ENCODE measurements around the gene SERPINB3.
"Not testable (repeated sequence)": the region's sequence is repeated elsewhere in the genome, so short reads cannot be mapped to it uniquely, and the experiment has no call there.

Gene SERPINB3

DNA sequence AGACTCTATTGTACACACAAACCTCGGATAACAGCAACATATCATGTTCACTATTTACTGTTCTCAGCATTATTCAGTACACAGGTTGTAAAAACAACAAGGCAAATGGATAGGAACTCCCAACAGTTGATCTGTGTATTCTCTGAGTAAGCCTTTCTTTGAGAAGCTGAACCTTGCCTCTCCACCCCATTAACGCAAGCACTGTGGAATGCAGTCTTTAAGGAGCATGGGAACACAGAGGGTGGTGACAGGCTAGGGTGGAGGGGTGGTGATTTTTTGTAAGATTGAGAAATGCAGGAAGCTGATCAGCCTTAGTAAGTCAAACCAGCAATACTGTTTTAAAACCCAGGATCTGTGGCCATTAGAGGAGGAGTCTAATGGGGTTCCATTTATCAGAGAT lies 21.5 kb upstream of the SERPINB3 start:
- H3K4me1 ChIP-seq (ENCODE audit: control insufficient read depth, insufficient read depth, low read length), result peaks cover 11% of the 10 kb centered on the region
- H3K27me3 ChIP-seq (ENCODE audit: control insufficient read depth, insufficient read depth, low read length), result no peaks in the 10 kb centered on the region
- H3K4me3 ChIP-seq (ENCODE audit: low read depth, low read length), result no peak overlapping the region

GRCh38 chr18:63681449-63682340 lies 20.0 kb upstream of the SERPINB3 start:
- Histone ChIP-seq H3K36me3 (ENCODE audit: control insufficient read depth, insufficient read depth, low read length) (no peaks in the 10 kb centered on the region), H3K9me3 (ENCODE audit: control insufficient read depth, insufficient read depth, low read length) (no peaks in the 10 kb centered on the region), H3K4me3 (ENCODE audit: low read depth, low read length) (no peak overlapping the region), H3K4me1 (ENCODE audit: control insufficient read depth, insufficient read depth, low read length) (peaks cover 11% of the 10 kb centered on the region), H3K27me3 (ENCODE audit: control insufficient read depth, insufficient read depth, low read length) (no peaks in the 10 kb centered on the region), H3K9ac (ENCODE audit: low read depth, low read length) (no peak overlapping the region)

More for the DNA sequence above, 21.5 kb upstream of the SERPINB3 start:
- Histone ChIP-seq H3K36me3 (ENCODE audit: control insufficient read depth, insufficient read depth, low read length) (no peaks in the 10 kb centered on the region), H3K9me3 (ENCODE audit: control insufficient read depth, insufficient read depth, low read length) (no peaks in the 10 kb centered on the region), H3K9ac (ENCODE audit: low read depth, low read length) (no peak overlapping the region)

DNA sequence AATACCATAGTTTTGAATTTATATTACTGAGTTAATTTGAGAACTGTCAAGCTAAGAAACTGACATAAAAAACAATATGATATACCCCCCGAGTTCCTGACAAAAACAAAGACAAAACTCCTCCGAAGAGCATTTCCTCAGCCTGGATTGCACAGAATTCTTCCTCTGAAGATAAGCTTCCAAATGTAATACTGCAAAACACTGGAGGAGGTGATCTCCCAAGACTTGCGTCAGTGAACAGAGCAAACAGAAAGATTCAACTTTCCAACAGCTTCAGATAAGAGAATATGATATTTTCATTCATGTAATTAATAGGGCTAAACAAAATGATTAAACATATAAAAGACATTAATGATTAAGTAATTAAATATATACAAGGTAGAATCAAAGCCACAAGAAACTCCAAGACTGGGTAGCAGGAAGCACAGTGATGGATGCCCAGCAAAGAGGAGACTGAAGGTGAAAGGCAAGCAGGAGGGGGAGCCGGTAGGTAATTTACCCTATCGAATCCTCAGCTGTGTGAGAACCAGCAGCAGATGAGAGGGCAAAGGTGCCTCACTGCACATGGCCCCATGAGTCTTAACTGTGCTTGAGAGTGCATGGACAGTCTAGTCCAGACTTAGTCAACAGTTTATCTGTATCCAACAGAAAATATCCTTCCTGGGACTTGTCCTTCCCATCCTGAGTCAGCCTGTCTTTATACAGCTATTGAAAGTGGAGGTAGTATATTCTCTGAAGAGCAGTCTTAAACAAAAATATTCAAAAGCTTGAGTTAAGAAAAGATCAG lies 18.3 kb upstream of the SERPINB3 start:
- no peak overlapping the region for H3K9ac ChIP-seq (ENCODE audit: low read depth, low read length)
- H3K27me3 ChIP-seq (ENCODE audit: control insufficient read depth, insufficient read depth, low read length), result no peaks in the 10 kb centered on the region
- no peak overlapping the region for H3K4me3 ChIP-seq (ENCODE audit: low read depth, low read length)
- H3K4me1 ChIP-seq (ENCODE audit: control insufficient read depth, insufficient read depth, low read length), result peaks cover 11% of the 10 kb centered on the region
- no peaks in the 10 kb centered on the region for H3K36me3 ChIP-seq (ENCODE audit: control insufficient read depth, insufficient read depth, low read length)
- H3K9me3 ChIP-seq (ENCODE audit: control insufficient read depth, insufficient read depth, low read length), result no peaks in the 10 kb centered on the region

- H3K4me3 ChIP-seq (ENCODE audit: low read depth, low read length), result no peak overlapping the region
These were observed 16.0 kb upstream of the SERPINB3 start for GRCh38 chr18:63677500-63678225.

DNA sequence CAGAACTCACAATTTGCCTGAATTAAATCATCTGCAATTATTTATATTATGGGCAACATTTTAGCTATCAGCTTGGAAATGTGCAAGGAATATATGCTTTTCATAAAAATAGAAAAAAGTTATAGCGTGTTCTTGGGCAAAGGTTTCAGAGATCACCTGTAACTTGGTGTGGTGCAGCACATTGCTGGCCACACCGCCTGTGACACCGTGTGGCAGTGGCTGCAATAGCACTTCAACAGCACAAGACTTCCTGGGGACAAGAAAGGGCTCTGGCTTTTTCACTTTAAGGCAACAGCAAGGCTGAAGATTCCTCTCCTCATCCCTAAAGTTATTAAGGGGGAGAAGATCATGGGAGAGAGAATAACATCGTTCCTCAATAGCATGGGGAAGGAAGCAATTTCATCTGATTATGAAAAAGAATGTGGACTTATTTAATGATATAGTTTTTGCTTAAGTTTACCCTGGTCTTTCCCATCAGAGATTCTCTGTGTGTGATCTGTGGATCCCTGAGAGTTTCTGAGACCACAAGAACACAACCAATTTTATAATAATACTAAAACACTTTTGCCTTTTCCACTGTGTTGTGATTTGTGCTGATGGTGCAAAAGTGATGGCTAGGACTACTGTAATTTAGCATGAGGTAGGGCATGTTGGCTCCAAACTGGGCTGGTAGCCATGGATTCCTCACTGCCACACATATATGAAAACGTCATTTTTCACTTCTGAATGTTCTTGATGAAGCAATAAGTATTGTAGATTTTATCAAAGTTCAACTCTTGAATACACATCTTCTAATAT lies 15.0 kb upstream of the SERPINB3 start:
- H3K4me1 ChIP-seq (ENCODE audit: control insufficient read depth, insufficient read depth, low read length), result no peaks in the 10 kb centered on the region
- H3K27me3 ChIP-seq (ENCODE audit: control insufficient read depth, insufficient read depth, low read length), result no peaks in the 10 kb centered on the region
- no peaks in the 10 kb centered on the region for H3K36me3 ChIP-seq (ENCODE audit: control insufficient read depth, insufficient read depth, low read length)
- no peak overlapping the region for H3K9ac ChIP-seq (ENCODE audit: low read depth, low read length)
- H3K9me3 ChIP-seq (ENCODE audit: control insufficient read depth, insufficient read depth, low read length), result no peaks in the 10 kb centered on the region
- H3K4me3 ChIP-seq (ENCODE audit: low read depth, low read length), result no peak overlapping the region

More at GRCh38 chr18:63677500-63678225, 16.0 kb upstream of the SERPINB3 start:
- no peak overlapping the region for H3K9ac ChIP-seq (ENCODE audit: low read depth, low read length)
- H3K27me3 ChIP-seq (ENCODE audit: control insufficient read depth, insufficient read depth, low read length), result no peaks in the 10 kb centered on the region
- H3K36me3 ChIP-seq (ENCODE audit: control insufficient read depth, insufficient read depth, low read length), result no peaks in the 10 kb centered on the region
- no peaks in the 10 kb centered on the region for H3K9me3 ChIP-seq (ENCODE audit: control insufficient read depth, insufficient read depth, low read length)
- no peaks in the 10 kb centered on the region for H3K4me1 ChIP-seq (ENCODE audit: control insufficient read depth, insufficient read depth, low read length)

GRCh38 chr18:63664571-63664970 lies 2.9 kb upstream of the SERPINB3 start:
- Histone ChIP-seq H3K9me3 (ENCODE audit: control insufficient read depth, insufficient read depth, low read length) (no peaks in the 10 kb centered on the region), H3K9ac (ENCODE audit: low read depth, low read length) (no peak overlapping the region), H3K27me3 (ENCODE audit: control insufficient read depth, insufficient read depth, low read length) (no peaks in the 10 kb centered on the region), H3K4me1 (ENCODE audit: control insufficient read depth, insufficient read depth, low read length) (no peaks in the 10 kb centered on the region), H3K4me3 (ENCODE audit: low read depth, low read length) (no peak overlapping the region), H3K36me3 (ENCODE audit: control insufficient read depth, insufficient read depth, low read length) (no peaks in the 10 kb centered on the region)

DNA sequence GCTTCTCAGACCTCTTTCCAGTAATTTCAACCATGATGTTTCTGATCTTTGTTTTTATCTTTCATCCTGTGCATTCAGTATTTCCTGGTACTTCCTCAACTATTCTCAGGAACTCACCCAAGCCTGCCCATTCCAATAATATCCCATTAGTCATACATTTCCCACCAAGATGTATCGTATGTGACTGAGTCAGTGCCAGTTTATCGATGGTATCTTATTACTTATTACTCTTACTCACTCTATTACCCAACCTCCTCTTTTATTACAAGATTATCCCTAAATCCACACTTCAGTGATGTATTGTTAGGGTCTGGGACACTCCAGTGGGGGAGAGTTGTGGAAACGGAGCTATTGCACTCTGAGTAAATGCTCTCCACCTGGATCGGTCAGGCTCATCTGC lies 2.8 kb downstream of the SERPINB3 start:
- not testable (repeated sequence) for H3K9ac ChIP-seq (ENCODE audit: low read depth, low read length); H3K4me3 ChIP-seq (ENCODE audit: low read depth, low read length); H3K9me3 ChIP-seq (ENCODE audit: control insufficient read depth, insufficient read depth, low read length); H3K36me3 ChIP-seq (ENCODE audit: control insufficient read depth, insufficient read depth, low read length); H3K27me3 ChIP-seq (ENCODE audit: control insufficient read depth, insufficient read depth, low read length); H3K4me1 ChIP-seq (ENCODE audit: control insufficient read depth, insufficient read depth, low read length)

GRCh38 chr18:63650271-63650670 lies 11.4 kb downstream of the SERPINB3 start:
- not testable (repeated sequence) for H3K4me1 ChIP-seq (ENCODE audit: control insufficient read depth, insufficient read depth, low read length); H3K4me3 ChIP-seq (ENCODE audit: low read depth, low read length); H3K9me3 ChIP-seq (ENCODE audit: control insufficient read depth, insufficient read depth, low read length); H3K9ac ChIP-seq (ENCODE audit: low read depth, low read length); H3K36me3 ChIP-seq (ENCODE audit: control insufficient read depth, insufficient read depth, low read length); H3K27me3 ChIP-seq (ENCODE audit: control insufficient read depth, insufficient read depth, low read length)

- H3K27me3 ChIP-seq (ENCODE audit: control insufficient read depth, insufficient read depth, low read length), result no peaks in the 10 kb centered on the region
- H3K9me3 ChIP-seq (ENCODE audit: control insufficient read depth, insufficient read depth, low read length), result no peaks in the 10 kb centered on the region
- no peak overlapping the region for H3K9ac ChIP-seq (ENCODE audit: low read depth, low read length)
- H3K36me3 ChIP-seq (ENCODE audit: control insufficient read depth, insufficient read depth, low read length), result no peaks in the 10 kb centered on the region
- H3K4me3 ChIP-seq (ENCODE audit: low read depth, low read length), result no peak overlapping the region
- no peaks in the 10 kb centered on the region for H3K4me1 ChIP-seq (ENCODE audit: control insufficient read depth, insufficient read depth, low read length)
These were observed 13.5 kb downstream of the SERPINB3 start for GRCh38 chr18:63648241-63648640.

GRCh38 chr18:63646936-63647335 lies 14.8 kb downstream of the SERPINB3 start:
- H3K9me3 ChIP-seq (ENCODE audit: control insufficient read depth, insufficient read depth, low read length), result no peaks in the 10 kb centered on the region
- no peak overlapping the region for H3K9ac ChIP-seq (ENCODE audit: low read depth, low read length)
- no peak overlapping the region for H3K4me3 ChIP-seq (ENCODE audit: low read depth, low read length)
- no peaks in the 10 kb centered on the region for H3K36me3 ChIP-seq (ENCODE audit: control insufficient read depth, insufficient read depth, low read length)
- no peaks in the 10 kb centered on the region for H3K4me1 ChIP-seq (ENCODE audit: control insufficient read depth, insufficient read depth, low read length)
- no peaks in the 10 kb centered on the region for H3K27me3 ChIP-seq (ENCODE audit: control insufficient read depth, insufficient read depth, low read length)

DNA sequence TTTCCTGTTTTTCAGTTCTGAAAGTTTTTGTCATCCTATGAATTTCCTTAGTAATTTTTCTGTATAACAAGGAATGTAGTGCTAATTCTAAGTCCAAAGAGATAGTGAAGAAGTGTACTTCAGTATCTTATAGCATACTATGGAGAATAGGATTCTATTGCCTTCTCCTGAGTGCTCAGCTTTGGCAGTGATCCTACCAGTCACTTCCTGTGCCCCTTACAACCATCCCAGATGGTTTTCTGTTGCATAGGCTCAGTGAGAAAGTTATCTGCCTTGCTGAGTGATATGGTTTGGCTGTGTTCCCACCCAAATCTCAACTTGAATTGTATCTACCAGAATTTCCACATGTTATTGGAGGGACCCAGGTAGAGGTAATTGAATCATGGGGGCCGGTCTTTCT lies 17.0 kb downstream of the SERPINB3 start:
- H3K36me3 ChIP-seq (ENCODE audit: control insufficient read depth, insufficient read depth, low read length); H3K27me3 ChIP-seq (ENCODE audit: control insufficient read depth, insufficient read depth, low read length); H3K4me1 ChIP-seq (ENCODE audit: control insufficient read depth, insufficient read depth, low read length); H3K9me3 ChIP-seq (ENCODE audit: control insufficient read depth, insufficient read depth, low read length); H3K9ac ChIP-seq (ENCODE audit: low read depth, low read length); H3K4me3 ChIP-seq (ENCODE audit: low read depth, low read length): not testable (repeated sequence)
